Measurements from ENCODE around the gene ASB5. TPM values are rescaled to one million over a fixed set of nuclear protein-coding genes. Genes with fewer than 3 reads are reported as not detected.

ASB5 gene
- total and polyA plus RNA-seq, 2 of the 8 experiments (the other 6 are each of a cell fraction or from before 2014, with no cell fraction given): 0.02 TPM; not detected in 1

GRCh38 chr4:176289561-176289960 lies 20.5 kb upstream of the ASB5 start:
- Histone ChIP-seq H4K20me1 (replicated peaks in 1 of 2; ENCODE audit: control insufficient read depth in 1 of 2, insufficient read depth in 2 of 2, low read length in 2 of 2) (no peaks in the 10 kb centered on the region), H3K4ac (replicated peaks; ENCODE audit: insufficient read length, low read depth, low read length) (no peak overlapping the region), H2BK5ac (ENCODE audit: low read depth, low read length) (no peak overlapping the region), H2BK20ac (ENCODE audit: low read length) (no peak overlapping the region), H3K4me3 (ENCODE audit: extremely low read depth in 1 of 4, insufficient read depth in 2 of 4, low read depth in 3 of 4, low read length in 4 of 4) (no peak overlapping the region), H3K9me3 (ENCODE audit: insufficient read depth in 2 of 2, low read depth in 1 of 2, low read length in 1 of 2) (no peaks in the 10 kb centered on the region), H3K27me3 (replicated peaks in 1 of 4; ENCODE audit: control insufficient read depth in 3 of 4, extremely low read depth in 1 of 4, insufficient read depth in 3 of 4, low read length in 3 of 4) (no peaks in the 10 kb centered on the region), H3K4me2 (ENCODE audit: insufficient read depth in 1 of 2, low read depth in 2 of 2, low read length in 2 of 2) (no peak overlapping the region), H3K27ac (ENCODE audit: low read depth, low read length) (no peak overlapping the region), H4K91ac (replicated peaks; ENCODE audit: insufficient read length, low read length) (no peak overlapping the region), H2AFZ (ENCODE audit: low read length) (no peak overlapping the region), H2BK120ac (replicated peaks; ENCODE audit: low read depth, low read length) (no peak overlapping the region), H3K23ac (ENCODE audit: insufficient read length) (no peak overlapping the region), H3K14ac (ENCODE audit: insufficient read length) (no peak overlapping the region), H3K79me1 (ENCODE audit: low read depth, low read length) (no peaks in the 10 kb centered on the region), H2BK12ac (ENCODE audit: low read depth, low read length) (no peak overlapping the region), H3K23me2 (ENCODE audit: low read depth, low read length) (no peaks in the 10 kb centered on the region), H3K18ac (ENCODE audit: extremely low read depth, low read length) (no peak overlapping the region), H3K4me1 (replicated peaks in 1 of 4; ENCODE audit: control insufficient read depth in 3 of 4, insufficient read depth in 4 of 4, low read length in 3 of 4) (no peaks in the 10 kb centered on the region), H3K79me2 (ENCODE audit: control insufficient read depth in 1 of 2, insufficient read depth in 2 of 2, low read length in 2 of 2) (no peaks in the 10 kb centered on the region), H4K8ac (ENCODE audit: extremely low read depth, insufficient read depth, low read length) (no peak overlapping the region), H3K56ac (replicated peaks; ENCODE audit: insufficient read length, low read depth, low read length) (no peak overlapping the region), H3K36me3 (ENCODE audit: control insufficient read depth in 2 of 4, insufficient read depth in 4 of 4, low read length in 3 of 4) (no peaks in the 10 kb centered on the region), H2BK15ac (ENCODE audit: low read length) (no peak overlapping the region), H3K9ac (replicated peaks in 1 of 4; ENCODE audit: extremely low read depth in 1 of 4, low read depth in 3 of 4, low read length in 3 of 4) (no peak overlapping the region), H4K5ac (ENCODE audit: insufficient read length, low read depth, low read length) (no peak overlapping the region), H2AK5ac (ENCODE audit: low read depth, low read length) (no peak overlapping the region)
- WGBS, 2 experiments (ENCODE audit: extremely low coverage in 1 of 2, insufficient coverage in 1 of 2, insufficient read length in 1 of 2, insufficient replicate concordance in 2 of 2, low coverage in 1 of 2, low lambda C conversion rate in 2 of 2, missing lambda C conversion rate in 1 of 2): 92% methylated on average over 6 of the region's 6 CpGs; no CpG with 5 or more reads in 1 of the 2 experiments
- ChIA-PET CTCF (ENCODE audit: partially characterized antibody) (interaction anchor here (1.0 to 4.0 kb wide), 5 partner anchors 12 to 342 kb away, joined by 3 to 14 read pairs (median 3); no protein-coding TSS in a partner anchor), POLR2A (ENCODE audit: partially characterized antibody) (no interaction called here)
- no peak for DNase-seq (ENCODE audit: low read depth in 1 of 2, low spot score in 2 of 2)
- TF ChIP-seq EGR1 (IDR thresholded peaks at IDR 0.05; ENCODE audit: borderline replicate concordance, low read depth, low read length): no peak
- FAIRE-seq: no peak

All from H1 (cell line).